Epithelial cell of umbilical artery (primary cell): ENCODE measurements around the gene SERTM1. TPM values are rescaled to one million over a fixed set of nuclear protein-coding genes. Genes with fewer than 3 reads are reported as not detected.

Source experiments
- total RNA-seq: library from RNA; depleted of rRNA; stranded (reverse); fragments of >200 nt; gene quantifications from 2 replicates; pipeline ENCODE4 v1.2.3, GENCODE V29; 2014

The SERTM1 gene
- total RNA-seq: under 0.01 TPM in 1 of 2 replicates, not detected in the other

GRCh38 chr13:36673838-36674326 is at the start of gene SERTM1:
SERTM1 (plus strand) TSS chr13:36674020; CDS start chr13:36695079, 21,059 bp downstream.

Other genes starting within 250 kb of the SERTM1 start
- gene CCNA1, start 241.5 kb upstream of the SERTM1 start, total RNA-seq: 14.6 and 55.2 TPM in 2 replicates
- 1.3 and 2.3 TPM in 2 replicates for gene RFXAP, start 145.2 kb downstream of the SERTM1 start, total RNA-seq
- 1.4 and 1.9 TPM in 2 replicates for gene SMAD9, start 246.2 kb downstream of the SERTM1 start, total RNA-seq